ENCODE measurements around the gene S100A5. TPM values are rescaled to one million over a fixed set of nuclear protein-coding genes. Genes with fewer than 3 reads are reported as not detected.
"Not testable (repeated sequence)": the region's sequence is repeated elsewhere in the genome, so short reads cannot be mapped to it uniquely, and the experiment has no call there.

Gene S100A5
- total and polyA plus RNA-seq, 9 of the 15 experiments (the other 6 are each of a cell fraction or from before 2014, with no cell fraction given): 0.56 to 1.4 (median 0.64) TPM; not detected in 5

GRCh38 chr1:153522353-153523048 is 18.2 kb downstream of the S100A5 start:
- ATAC-seq; H3K9me3 ChIP-seq (replicated peaks; ENCODE audit: control insufficient read depth, insufficient read depth, low read depth, low read length); H3K79me2 ChIP-seq (ENCODE audit: control insufficient read depth, insufficient read depth, low read length); FAIRE-seq; intact Hi-C loops (cut with micrococcal nuclease); in situ Hi-C loops (cut with MboI); H3K9me1 ChIP-seq (ENCODE audit: control insufficient read depth, insufficient read depth, low read length); CTCF ChIA-PET (ENCODE audit: low intra/inter-chr PET ratio); DNase-seq (ENCODE audit: extremely low read depth in 1 of 4, low spot score in 3 of 4); H3K27me3 ChIP-seq (ENCODE audit: control insufficient read depth in 2 of 2, insufficient read depth in 2 of 2, low read length in 2 of 2); H3K36me3 ChIP-seq (ENCODE audit: control insufficient read depth, insufficient read depth, low read length); H3K4me2 ChIP-seq (ENCODE audit: insufficient read depth, low read length); H3K9ac ChIP-seq (ENCODE audit: insufficient read depth in 1 of 2, low read depth in 2 of 2, low read length in 2 of 2); H3K4me3 ChIP-seq; H3K27ac ChIP-seq (ENCODE audit: extremely low read depth, low read depth, low read length); H4K20me1 ChIP-seq (replicated peaks; ENCODE audit: control insufficient read depth, insufficient read depth, low read length): not testable (repeated sequence)
- BruUV-seq (replicated peaks): TSS peak; percentile 93
- H2AFZ ChIP-seq (ENCODE audit: low read depth, low read length): 0 out of 2 replicates have a peak overlapping the region, but pooled peaks have one; percentile 48
- TF ChIP-seq POLR2A (conservative IDR thresholded peaks at IDR 0.05) (peak; percentile 39; the same call in 1 of the 2 replicates), NFYB (IDR thresholded peaks at IDR 0.05; ENCODE audit: extremely low read depth, insufficient read length) (peak; percentile 43)
- POLR2A ChIA-PET: interaction anchor here (0.7 kb wide), 1 partner anchor 28 kb away, joined by 3 read pairs; no protein-coding TSS in a partner anchor
- H3K4me1 ChIP-seq (replicated peaks in 1 of 2; ENCODE audit: control insufficient read depth in 2 of 2, insufficient read depth in 2 of 2, low read length in 2 of 2): peaks cover 17 to 25% of the 10 kb centered on the region in 2 experiments
- 75% methylated on average over 10 of the region's 14 CpGs for WGBS (ENCODE audit: insufficient coverage, low coverage, missing lambda C conversion rate)

DNA sequence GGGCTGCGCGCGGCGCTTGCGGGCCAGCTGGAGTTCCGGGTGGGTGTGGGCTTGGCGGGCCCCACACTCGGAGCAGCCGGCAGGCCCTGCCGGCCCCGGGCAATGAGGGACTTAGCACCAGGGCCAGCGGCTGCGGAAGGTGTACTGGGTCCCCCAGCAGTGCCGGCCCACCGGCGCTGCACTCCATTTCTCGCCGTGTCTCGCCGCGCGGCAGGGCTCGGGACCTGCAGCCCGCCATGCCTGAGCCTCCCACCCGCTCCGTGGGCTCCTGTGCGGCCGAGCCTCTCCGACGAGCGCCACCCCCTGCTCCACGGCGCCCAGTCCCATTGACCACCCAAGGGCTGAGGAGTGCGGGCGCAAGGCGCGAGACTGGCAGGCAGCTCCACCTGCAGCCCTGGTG is 18.9 kb downstream of the S100A5 start:
- H3K9me3 ChIP-seq (replicated peaks; ENCODE audit: control insufficient read depth, insufficient read depth, low read depth, low read length); ATAC-seq; H3K27me3 ChIP-seq (ENCODE audit: control insufficient read depth in 2 of 2, insufficient read depth in 2 of 2, low read length in 2 of 2); H3K9ac ChIP-seq (ENCODE audit: insufficient read depth in 1 of 2, low read depth in 2 of 2, low read length in 2 of 2); H3K27ac ChIP-seq (ENCODE audit: extremely low read depth, low read depth, low read length); FAIRE-seq; intact Hi-C loops (cut with micrococcal nuclease); H3K79me2 ChIP-seq (ENCODE audit: control insufficient read depth, insufficient read depth, low read length); DNase-seq (ENCODE audit: extremely low read depth in 1 of 4, low spot score in 3 of 4); CTCF ChIA-PET (ENCODE audit: low intra/inter-chr PET ratio); H3K36me3 ChIP-seq (ENCODE audit: control insufficient read depth, insufficient read depth, low read length); H4K20me1 ChIP-seq (replicated peaks; ENCODE audit: control insufficient read depth, insufficient read depth, low read length); H3K9me1 ChIP-seq (ENCODE audit: control insufficient read depth, insufficient read depth, low read length); in situ Hi-C loops (cut with MboI); H3K4me2 ChIP-seq (ENCODE audit: insufficient read depth, low read length); BruUV-seq (replicated peaks); H2AFZ ChIP-seq (ENCODE audit: low read depth, low read length); H3K4me3 ChIP-seq: not testable (repeated sequence)
- 95% methylated on average over 24 of the region's 37 CpGs for WGBS (ENCODE audit: insufficient coverage, low coverage, missing lambda C conversion rate)
- peaks cover 11 to 19% of the 10 kb centered on the region in 2 experiments for H3K4me1 ChIP-seq (replicated peaks in 1 of 2; ENCODE audit: control insufficient read depth in 2 of 2, insufficient read depth in 2 of 2, low read length in 2 of 2)
- peak; percentile 63 for TF ChIP-seq ZBTB33 (CRISPR knock-in tag; IDR thresholded peaks at IDR 0.05)
- POLR2A ChIA-PET: interaction anchor here (1.2 kb wide), 1 partner anchor 97 kb away, joined by 4 read pairs; no protein-coding TSS in a partner anchor

Data from K562 (cell line).